ENCODE data around the gene FAM222A.

Gene FAM222A

DNA sequence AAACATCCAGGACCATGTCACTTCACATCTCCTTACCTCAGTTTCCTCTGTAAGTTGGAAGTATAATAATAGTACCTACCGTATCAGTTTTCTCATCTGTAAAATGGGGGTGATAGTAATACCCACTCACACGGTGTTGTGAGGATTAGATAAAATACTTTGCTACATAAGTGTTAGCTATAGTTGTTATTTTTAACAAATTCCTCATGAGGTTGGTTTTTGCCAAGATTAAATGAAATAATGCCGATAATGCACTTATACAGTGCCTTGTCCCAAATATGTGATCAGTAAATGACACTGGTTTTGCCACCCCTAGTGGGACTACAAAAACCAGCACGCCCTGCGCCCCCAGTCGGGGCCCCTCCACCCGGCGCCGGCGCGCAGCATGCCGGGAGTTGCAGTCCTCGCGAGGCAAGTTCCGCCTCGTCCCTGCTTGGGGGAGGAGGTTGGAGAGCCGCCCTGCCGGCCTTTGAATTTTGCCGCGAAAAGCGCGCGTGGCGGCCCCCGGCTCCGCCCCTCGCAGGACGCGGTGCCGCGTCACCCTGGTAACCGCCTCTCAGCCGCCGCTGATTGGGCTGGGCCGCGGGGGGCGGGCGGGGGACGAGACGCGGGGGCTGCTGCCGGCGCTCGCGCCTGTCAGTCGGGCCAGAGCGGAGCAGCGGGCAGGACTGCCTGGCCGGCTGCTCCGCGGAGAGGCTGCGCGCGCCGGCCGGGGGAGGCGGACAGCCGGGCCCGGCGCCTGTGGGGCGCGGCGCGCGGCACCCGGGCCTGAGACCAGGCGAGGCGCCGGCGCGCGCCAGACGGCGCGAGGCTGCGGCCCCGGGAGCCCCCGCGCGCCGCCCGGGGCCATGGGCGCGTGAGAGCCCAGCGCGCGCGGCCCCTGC, at the start of gene FAM222A:
Gene FAM222A, plus strand, starts transcription at position 639 of the 884 bp plus-strand sequence. CDS start 30,322 bp downstream, outside the sequence.
- Histone ChIP-seq H3K9ac (ENCODE audit: low read length in 2 of 2) (no peak within 1 kb of the TSS), H3K4me3 (ENCODE audit: low read length in 2 of 2) (peak within 1 kb of the TSS; percentile 19 to 72), H3K36me3 (ENCODE audit: control insufficient read depth in 2 of 2, insufficient read depth in 2 of 2, low read length in 2 of 2) (no peaks in the 10 kb centered on the region), H3K27me3 (ENCODE audit: control insufficient read depth in 1 of 2, insufficient read depth in 2 of 2, low read length in 2 of 2) (peaks cover 40 to 49% of the 10 kb centered on the region in 2 donors), H3K4me1 (ENCODE audit: control insufficient read depth, insufficient read depth, low read length) (peaks cover 25% of the 10 kb centered on the region), H3K27ac (ENCODE audit: low read length) (no peak within 1 kb of the TSS), H3K9me3 (ENCODE audit: control insufficient read depth in 2 of 2, low read length in 2 of 2) (no peaks in the 10 kb centered on the region)

DNA sequence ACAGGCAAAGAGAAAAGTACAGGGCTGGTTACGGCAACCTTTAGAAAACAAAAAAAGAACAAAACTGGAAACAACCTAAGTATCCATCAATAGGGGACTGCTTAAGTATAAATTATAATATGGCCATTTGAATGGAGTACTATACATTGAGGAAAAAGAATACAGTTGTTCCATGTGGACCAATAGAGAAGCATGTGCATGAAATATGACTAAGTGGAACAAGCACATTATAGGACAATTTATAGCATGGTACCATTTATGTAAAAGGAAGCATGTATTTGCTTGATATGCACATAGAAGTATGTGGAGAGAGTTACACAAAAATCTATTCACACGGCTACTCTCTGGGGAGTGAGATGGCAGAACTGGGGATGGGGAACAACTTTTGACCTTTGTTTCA, 49.2 kb upstream of the FAM222A start:
- peaks cover 2 to 11% of the 10 kb centered on the region in 2 donors for H3K27me3 ChIP-seq (ENCODE audit: control insufficient read depth in 1 of 2, insufficient read depth in 2 of 2, low read length in 2 of 2)

DNA sequence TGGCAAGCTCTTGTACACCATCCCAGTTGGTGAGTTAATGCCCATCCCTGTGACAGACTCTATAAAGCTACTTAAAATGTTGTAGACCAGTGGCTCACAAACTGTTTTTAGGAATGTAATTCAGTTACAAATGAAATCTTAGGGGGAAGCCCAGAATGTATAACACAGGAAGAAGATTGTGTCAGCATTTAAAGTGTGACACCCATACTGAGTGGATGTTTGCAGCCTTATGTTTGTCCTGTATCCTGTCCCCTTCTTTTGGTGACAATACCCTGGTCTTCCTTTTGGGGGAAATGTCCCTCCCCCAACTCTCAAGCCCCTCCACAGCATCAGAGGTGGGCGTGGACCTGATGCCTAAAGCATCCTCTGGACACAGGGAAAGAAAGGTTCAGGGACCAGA, 47.6 kb upstream of the FAM222A start:
- Histone ChIP-seq H3K9ac (ENCODE audit: low read length in 2 of 2) (no peak overlapping the region), H3K27ac (ENCODE audit: low read length) (no peak overlapping the region), H3K36me3 (ENCODE audit: control insufficient read depth in 2 of 2, insufficient read depth in 2 of 2, low read length in 2 of 2) (no peaks in the 10 kb centered on the region), H3K9me3 (ENCODE audit: control insufficient read depth in 2 of 2, low read length in 2 of 2) (peaks cover 0 to 2% of the 10 kb centered on the region in 2 donors), H3K4me3 (ENCODE audit: low read length in 2 of 2) (no peak overlapping the region), H3K27me3 (ENCODE audit: control insufficient read depth in 1 of 2, insufficient read depth in 2 of 2, low read length in 2 of 2) (peaks cover 5 to 16% of the 10 kb centered on the region in 2 donors), H3K4me1 (ENCODE audit: control insufficient read depth, insufficient read depth, low read length) (no peaks in the 10 kb centered on the region)

More for the DNA sequence above, 49.2 kb upstream of the FAM222A start:
- H3K9ac ChIP-seq (ENCODE audit: low read length in 2 of 2): no peak overlapping the region
- no peaks in the 10 kb centered on the region for H3K36me3 ChIP-seq (ENCODE audit: control insufficient read depth in 2 of 2, insufficient read depth in 2 of 2, low read length in 2 of 2)
- H3K9me3 ChIP-seq (ENCODE audit: control insufficient read depth in 2 of 2, low read length in 2 of 2): peaks cover 0 to 2% of the 10 kb centered on the region in 2 donors
- no peak overlapping the region for H3K4me3 ChIP-seq (ENCODE audit: low read length in 2 of 2)
- H3K27ac ChIP-seq (ENCODE audit: low read length): no peak overlapping the region
- no peaks in the 10 kb centered on the region for H3K4me1 ChIP-seq (ENCODE audit: control insufficient read depth, insufficient read depth, low read length)

DNA sequence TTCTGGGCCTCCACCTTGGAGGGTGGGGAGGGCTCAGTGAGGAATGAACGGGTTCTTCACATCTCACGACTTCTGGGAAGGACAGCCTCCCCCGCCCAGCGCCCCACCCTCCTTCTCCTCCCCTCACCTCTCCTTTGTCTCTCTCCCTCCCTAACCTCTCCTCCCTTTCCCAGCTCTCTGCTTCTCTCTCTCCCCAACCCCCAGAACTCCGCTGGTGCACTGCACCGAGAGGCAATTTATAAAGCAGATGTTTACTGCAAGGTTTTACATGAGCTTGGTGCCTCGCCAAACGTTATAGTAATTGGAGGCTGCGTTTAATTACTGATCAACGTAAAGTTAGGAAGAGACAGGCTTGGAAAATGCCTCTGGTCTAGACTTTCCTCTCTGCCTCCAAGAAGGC, 42.9 kb upstream of the FAM222A start:
- Histone ChIP-seq H3K9ac (ENCODE audit: low read length in 2 of 2) (no peak overlapping the region), H3K4me1 (ENCODE audit: control insufficient read depth, insufficient read depth, low read length) (no peaks in the 10 kb centered on the region), H3K27ac (ENCODE audit: low read length) (no peak overlapping the region), H3K27me3 (ENCODE audit: control insufficient read depth in 1 of 2, insufficient read depth in 2 of 2, low read length in 2 of 2) (peaks cover 5 to 22% of the 10 kb centered on the region in 2 donors), H3K36me3 (ENCODE audit: control insufficient read depth in 2 of 2, insufficient read depth in 2 of 2, low read length in 2 of 2) (no peaks in the 10 kb centered on the region), H3K4me3 (ENCODE audit: low read length in 2 of 2) (no peak overlapping the region), H3K9me3 (ENCODE audit: control insufficient read depth in 2 of 2, low read length in 2 of 2) (peaks cover 0 to 7% of the 10 kb centered on the region in 2 donors)

DNA sequence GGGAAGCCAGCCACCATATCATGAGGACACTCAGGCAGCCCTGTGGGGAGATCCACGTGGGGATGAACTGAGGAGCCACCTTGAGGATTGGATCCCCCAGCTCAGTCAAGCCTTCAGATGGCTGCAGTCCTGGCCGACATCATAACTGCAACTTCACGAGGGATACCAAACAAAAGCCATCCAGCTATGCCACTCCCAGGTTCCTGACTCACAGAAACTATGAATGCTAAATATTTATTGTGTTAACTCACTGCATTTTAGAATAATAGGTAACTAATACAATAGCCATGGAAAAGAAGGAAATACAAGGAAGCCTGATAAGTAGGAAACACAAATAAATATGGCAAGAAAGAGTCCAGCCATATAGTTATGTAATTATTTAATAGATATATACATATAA, 42.1 kb upstream of the FAM222A start:
- Histone ChIP-seq H3K9ac (ENCODE audit: low read length in 2 of 2) (no peak overlapping the region), H3K9me3 (ENCODE audit: control insufficient read depth in 2 of 2, low read length in 2 of 2) (peaks cover 0 to 7% of the 10 kb centered on the region in 2 donors), H3K36me3 (ENCODE audit: control insufficient read depth in 2 of 2, insufficient read depth in 2 of 2, low read length in 2 of 2) (no peaks in the 10 kb centered on the region), H3K27me3 (ENCODE audit: control insufficient read depth in 1 of 2, insufficient read depth in 2 of 2, low read length in 2 of 2) (peaks cover 5 to 22% of the 10 kb centered on the region in 2 donors), H3K27ac (ENCODE audit: low read length) (no peak overlapping the region), H3K4me1 (ENCODE audit: control insufficient read depth, insufficient read depth, low read length) (no peaks in the 10 kb centered on the region), H3K4me3 (ENCODE audit: low read length in 2 of 2) (no peak overlapping the region)

DNA sequence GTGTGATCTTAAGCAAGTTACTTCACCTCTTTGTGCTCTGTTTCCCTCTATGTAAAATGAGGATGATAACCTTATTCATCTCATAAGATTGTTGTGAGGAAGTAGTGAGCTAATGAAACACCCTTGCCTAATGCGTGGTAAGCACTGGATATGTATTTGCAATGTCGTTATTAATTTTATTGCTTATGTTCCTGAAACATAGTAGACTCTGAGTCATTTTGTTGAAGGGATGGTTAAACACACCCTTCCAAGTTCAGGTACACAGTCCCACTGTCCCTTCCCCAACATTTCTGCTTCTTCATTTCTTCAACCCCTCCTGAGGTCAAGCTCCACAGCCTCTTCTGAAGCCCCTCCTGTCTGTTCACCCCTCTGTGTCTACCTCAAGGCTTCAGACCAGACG, 40.2 kb upstream of the FAM222A start:
- H3K27me3 ChIP-seq (ENCODE audit: control insufficient read depth in 1 of 2, insufficient read depth in 2 of 2, low read length in 2 of 2): peaks cover 5 to 16% of the 10 kb centered on the region in 2 donors
- peaks cover 0 to 7% of the 10 kb centered on the region in 2 donors for H3K9me3 ChIP-seq (ENCODE audit: control insufficient read depth in 2 of 2, low read length in 2 of 2)
- H3K9ac ChIP-seq (ENCODE audit: low read length in 2 of 2): no peak overlapping the region
- H3K36me3 ChIP-seq (ENCODE audit: control insufficient read depth in 2 of 2, insufficient read depth in 2 of 2, low read length in 2 of 2): no peaks in the 10 kb centered on the region
- no peak overlapping the region for H3K27ac ChIP-seq (ENCODE audit: low read length)
- no peak overlapping the region for H3K4me3 ChIP-seq (ENCODE audit: low read length in 2 of 2)
- H3K4me1 ChIP-seq (ENCODE audit: control insufficient read depth, insufficient read depth, low read length): no peaks in the 10 kb centered on the region

DNA sequence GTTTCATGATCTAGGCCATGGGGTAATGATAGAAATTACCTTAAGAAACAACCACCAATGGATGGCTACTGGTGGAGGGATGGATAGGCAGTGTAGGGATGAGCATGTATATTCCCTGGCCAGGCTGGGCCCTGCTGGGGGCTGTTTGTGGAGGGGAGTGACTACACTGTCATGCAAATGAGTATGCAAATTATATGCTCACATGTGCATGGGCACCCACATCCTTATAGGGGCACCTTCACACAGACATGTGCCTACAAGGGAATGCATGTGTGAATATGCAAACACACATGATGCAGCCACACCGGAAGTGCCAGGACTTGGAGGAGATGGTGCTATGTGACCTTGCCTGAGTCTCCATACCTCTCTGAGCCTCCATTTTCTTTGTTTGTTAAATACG, 39.7 kb upstream of the FAM222A start:
- Histone ChIP-seq H3K9me3 (ENCODE audit: control insufficient read depth in 2 of 2, low read length in 2 of 2) (peaks cover 0 to 7% of the 10 kb centered on the region in 2 donors), H3K27ac (ENCODE audit: low read length) (no peak overlapping the region), H3K4me1 (ENCODE audit: control insufficient read depth, insufficient read depth, low read length) (no peaks in the 10 kb centered on the region), H3K9ac (ENCODE audit: low read length in 2 of 2) (no peak overlapping the region), H3K27me3 (ENCODE audit: control insufficient read depth in 1 of 2, insufficient read depth in 2 of 2, low read length in 2 of 2) (peaks cover 7 to 12% of the 10 kb centered on the region in 2 donors), H3K4me3 (ENCODE audit: low read length in 2 of 2) (no peak overlapping the region), H3K36me3 (ENCODE audit: control insufficient read depth in 2 of 2, insufficient read depth in 2 of 2, low read length in 2 of 2) (no peaks in the 10 kb centered on the region)

DNA sequence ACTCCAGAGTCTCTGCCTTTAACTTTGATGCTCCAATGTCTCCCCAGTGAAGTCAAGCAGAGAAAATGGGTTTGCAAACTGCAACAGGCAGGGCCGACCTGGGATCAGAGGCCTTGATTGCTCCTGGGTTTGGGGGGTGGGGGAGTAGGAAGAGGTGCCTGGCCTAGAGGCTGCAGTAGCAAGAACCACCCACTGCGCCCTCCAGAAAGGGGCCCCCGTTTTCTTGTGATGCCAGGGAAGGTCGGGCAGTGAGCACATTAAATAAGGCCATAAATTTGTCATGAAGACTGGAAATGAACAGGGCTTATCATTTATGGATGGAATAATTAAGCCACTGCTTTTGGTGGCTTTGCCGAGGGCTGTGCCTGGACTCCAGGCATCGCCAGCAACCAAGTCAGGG, 38.2 kb upstream of the FAM222A start:
- H3K9ac ChIP-seq (ENCODE audit: low read length in 2 of 2): no peak overlapping the region
- H3K36me3 ChIP-seq (ENCODE audit: control insufficient read depth in 2 of 2, insufficient read depth in 2 of 2, low read length in 2 of 2): no peaks in the 10 kb centered on the region
- no peaks in the 10 kb centered on the region for H3K4me1 ChIP-seq (ENCODE audit: control insufficient read depth, insufficient read depth, low read length)
- H3K9me3 ChIP-seq (ENCODE audit: control insufficient read depth in 2 of 2, low read length in 2 of 2): peaks cover 0 to 7% of the 10 kb centered on the region in 2 donors
- no peak overlapping the region for H3K4me3 ChIP-seq (ENCODE audit: low read length in 2 of 2)
- H3K27me3 ChIP-seq (ENCODE audit: control insufficient read depth in 1 of 2, insufficient read depth in 2 of 2, low read length in 2 of 2): peaks cover 2 to 6% of the 10 kb centered on the region in 2 donors
- no peak overlapping the region for H3K27ac ChIP-seq (ENCODE audit: low read length)

DNA sequence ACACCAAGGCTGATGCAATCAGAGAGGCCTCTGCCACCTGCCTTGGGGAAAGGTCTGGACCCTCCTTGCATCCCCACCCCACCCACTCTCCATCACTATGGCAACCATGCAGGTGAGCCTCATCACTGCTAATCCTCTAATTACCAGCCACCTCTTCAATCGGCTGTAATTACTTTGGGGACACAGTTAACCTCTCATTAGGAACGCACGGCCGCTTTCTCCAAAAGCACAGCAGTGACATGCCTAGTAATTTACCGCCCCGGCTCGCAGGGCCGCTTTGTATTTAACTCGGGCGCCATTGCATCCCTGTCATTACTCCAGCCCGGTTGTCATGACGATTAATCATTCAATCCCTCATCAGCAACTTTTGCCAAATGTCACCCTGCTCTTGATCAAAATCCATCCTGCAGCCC, 36.3 kb upstream of the FAM222A start:
- no peak overlapping the region for H3K27ac ChIP-seq (ENCODE audit: low read length)
- no peak overlapping the region for H3K9ac ChIP-seq (ENCODE audit: low read length in 2 of 2)
- H3K9me3 ChIP-seq (ENCODE audit: control insufficient read depth in 2 of 2, low read length in 2 of 2): peaks cover 0 to 5% of the 10 kb centered on the region in 2 donors
- H3K4me3 ChIP-seq (ENCODE audit: low read length in 2 of 2): no peak overlapping the region
- H3K36me3 ChIP-seq (ENCODE audit: control insufficient read depth in 2 of 2, insufficient read depth in 2 of 2, low read length in 2 of 2): no peaks in the 10 kb centered on the region
- peaks cover 2% of the 10 kb centered on the region in 2 donors for H3K27me3 ChIP-seq (ENCODE audit: control insufficient read depth in 1 of 2, insufficient read depth in 2 of 2, low read length in 2 of 2)
- H3K4me1 ChIP-seq (ENCODE audit: control insufficient read depth, insufficient read depth, low read length): no peaks in the 10 kb centered on the region

DNA sequence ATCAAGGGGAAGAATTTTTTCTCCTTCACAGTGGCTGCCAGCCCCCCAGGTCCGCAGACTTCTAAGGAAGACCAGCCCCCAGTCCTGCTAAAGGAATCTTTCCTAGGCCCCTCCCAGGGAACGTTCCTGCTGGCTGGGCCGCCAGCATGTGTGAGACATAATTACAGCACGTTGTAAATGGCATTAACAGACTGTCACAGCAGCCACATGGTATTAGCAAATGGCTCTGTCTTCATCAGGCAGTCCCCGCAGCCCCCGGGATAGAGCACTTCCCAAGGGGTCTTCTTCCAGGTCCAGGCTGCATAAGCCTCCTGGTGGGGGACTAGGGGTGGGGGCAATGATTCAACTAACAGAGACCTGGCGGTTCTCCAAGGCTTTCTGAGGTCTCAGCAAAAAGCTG, 34.9 kb upstream of the FAM222A start:
- H3K9ac ChIP-seq (ENCODE audit: low read length in 2 of 2): no peak overlapping the region
- no peaks in the 10 kb centered on the region for H3K36me3 ChIP-seq (ENCODE audit: control insufficient read depth in 2 of 2, insufficient read depth in 2 of 2, low read length in 2 of 2)
- no peak overlapping the region for H3K27ac ChIP-seq (ENCODE audit: low read length)
- no peaks in the 10 kb centered on the region for H3K4me1 ChIP-seq (ENCODE audit: control insufficient read depth, insufficient read depth, low read length)
- no peaks in the 10 kb centered on the region for H3K9me3 ChIP-seq (ENCODE audit: control insufficient read depth in 2 of 2, low read length in 2 of 2)
- H3K4me3 ChIP-seq (ENCODE audit: low read length in 2 of 2): no peak overlapping the region
- H3K27me3 ChIP-seq (ENCODE audit: control insufficient read depth in 1 of 2, insufficient read depth in 2 of 2, low read length in 2 of 2): peaks cover 0 to 2% of the 10 kb centered on the region in 2 donors
